ENCODE measurements around the gene NBPF15. TPM values are rescaled to one million over a fixed set of nuclear protein-coding genes. Genes with fewer than 3 reads are reported as not detected.
"Not testable (repeated sequence)": the region's sequence is repeated elsewhere in the genome, so short reads cannot be mapped to it uniquely, and the experiment has no call there.

Gene NBPF15, protein sequence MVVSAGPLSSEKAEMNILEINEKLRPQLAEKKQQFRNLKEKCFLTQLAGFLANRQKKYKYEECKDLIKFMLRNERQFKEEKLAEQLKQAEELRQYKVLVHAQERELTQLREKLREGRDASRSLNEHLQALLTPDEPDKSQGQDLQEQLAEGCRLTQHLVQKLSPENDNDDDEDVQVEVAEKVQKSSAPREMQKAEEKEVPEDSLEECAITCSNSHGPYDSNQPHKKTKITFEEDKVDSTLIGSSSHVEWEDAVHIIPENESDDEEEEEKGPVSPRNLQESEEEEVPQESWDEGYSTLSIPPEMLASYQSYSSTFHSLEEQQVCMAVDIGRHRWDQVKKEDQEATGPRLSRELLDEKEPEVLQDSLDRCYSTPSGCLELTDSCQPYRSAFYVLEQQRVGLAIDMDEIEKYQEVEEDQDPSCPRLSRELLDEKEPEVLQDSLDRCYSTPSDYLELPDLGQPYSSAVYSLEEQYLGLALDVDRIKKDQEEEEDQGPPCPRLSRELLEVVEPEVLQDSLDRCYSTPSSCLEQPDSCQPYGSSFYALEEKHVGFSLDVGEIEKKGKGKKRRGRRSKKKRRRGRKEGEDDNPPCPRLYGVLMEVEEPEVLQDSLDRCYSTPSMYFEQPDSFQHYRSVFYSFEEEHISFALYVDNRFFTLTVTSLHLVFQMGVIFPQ
- 25.9 and 43.1 TPM in 2 replicates for total RNA-seq

DNA sequence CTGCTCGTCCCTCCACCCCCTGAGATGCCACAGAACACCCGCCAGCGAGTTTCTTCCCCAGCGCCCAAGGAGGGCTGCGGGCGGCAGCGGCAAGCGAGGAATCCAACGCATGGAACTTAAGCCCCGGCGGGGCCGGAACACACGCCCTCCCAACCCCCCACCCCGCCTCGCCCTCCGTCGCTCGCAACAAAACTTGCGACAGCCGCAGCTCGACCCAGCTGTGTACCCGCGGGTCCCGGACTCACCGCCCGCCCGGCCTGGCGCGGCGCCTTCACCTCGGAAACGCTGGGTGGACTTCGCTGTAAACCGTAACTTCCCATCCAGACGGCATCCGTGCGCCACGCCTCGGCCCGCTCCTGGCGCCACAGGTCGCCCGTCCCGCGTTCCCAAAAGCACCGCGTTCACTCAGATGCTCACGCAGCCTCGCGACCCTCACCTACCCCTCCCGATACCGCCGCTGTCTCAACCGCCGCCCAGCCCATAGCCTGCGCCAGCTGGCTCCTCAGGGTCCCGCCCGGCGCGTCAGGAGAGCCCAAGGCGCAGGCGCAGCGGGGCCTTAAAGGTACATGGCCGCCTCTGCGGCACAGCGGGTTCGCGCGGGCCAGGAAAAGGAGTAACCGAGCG lies at the start of gene NBPF15:
Gene NBPF15, minus strand, starts transcription at position 534 of the 624 bp plus-strand sequence. CDS start 21,666 bp downstream, outside the sequence.
- DNase-seq (ENCODE audit: low read depth in 2 of 2), result peak; percentile 52 to 57

DNA sequence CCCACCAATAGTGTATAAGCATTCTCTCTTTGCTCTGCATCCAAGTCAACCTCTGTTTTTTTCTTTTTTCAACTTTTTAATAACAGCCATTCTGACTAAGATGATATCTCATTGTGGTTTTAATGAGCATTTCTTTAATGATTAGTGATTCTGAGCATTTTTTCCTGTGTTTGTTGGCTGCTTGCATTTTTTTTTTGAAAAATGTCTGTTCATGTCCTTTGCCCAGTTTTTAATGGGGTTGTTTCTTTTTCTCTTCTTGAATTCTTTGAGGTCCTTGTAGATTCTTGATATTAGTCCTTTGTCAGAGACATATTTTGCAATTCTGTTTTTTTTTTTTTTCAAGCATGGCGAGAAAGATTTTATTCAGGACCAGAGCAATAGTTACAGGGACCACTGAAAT lies 35.0 kb upstream of the NBPF15 start:
- DNase-seq (ENCODE audit: low read depth in 2 of 2), result not testable (repeated sequence)

DNA sequence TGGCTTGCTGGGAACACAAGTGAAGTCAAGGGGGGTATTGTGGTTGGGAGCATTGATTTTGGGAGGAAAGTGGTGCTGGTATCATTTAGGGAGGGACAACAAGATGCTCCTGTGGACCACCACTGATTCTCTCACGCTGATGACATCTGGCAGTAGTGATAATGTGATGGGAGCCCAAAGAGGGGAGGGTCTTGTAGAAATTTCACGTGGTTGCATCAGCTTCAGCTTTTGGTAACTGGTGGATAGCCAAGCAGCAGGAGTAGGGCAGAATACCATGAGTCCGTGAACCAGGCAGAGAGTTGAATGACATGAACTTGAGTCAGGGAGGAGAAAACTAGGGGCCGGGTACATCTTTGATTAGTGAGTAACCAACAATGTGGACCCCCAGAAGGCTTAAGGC lies 32.7 kb upstream of the NBPF15 start:
- DNase-seq (ENCODE audit: low read depth in 2 of 2), result not testable (repeated sequence)

DNA sequence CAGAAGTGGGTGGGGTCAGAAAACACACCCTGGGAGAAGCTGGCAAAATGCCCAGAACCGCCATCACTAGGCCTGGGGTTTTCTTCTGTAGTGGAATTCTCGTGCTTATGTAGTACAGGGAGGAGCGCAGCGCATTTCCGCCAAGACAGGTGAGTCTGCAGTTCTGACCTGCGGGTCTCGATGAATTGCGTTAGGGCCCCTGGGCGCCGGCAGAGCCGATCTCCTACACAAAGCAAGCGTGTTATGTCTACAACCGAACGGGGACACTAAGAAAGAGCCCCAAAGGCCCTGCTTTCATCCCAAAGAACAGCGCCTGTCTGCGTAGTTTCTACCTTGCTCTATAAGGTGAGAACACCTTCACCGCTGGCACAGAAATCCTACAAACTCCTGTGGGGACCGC lies 28.9 kb upstream of the NBPF15 start:
- DNase-seq (ENCODE audit: low read depth in 2 of 2), result not testable (repeated sequence)

DNA sequence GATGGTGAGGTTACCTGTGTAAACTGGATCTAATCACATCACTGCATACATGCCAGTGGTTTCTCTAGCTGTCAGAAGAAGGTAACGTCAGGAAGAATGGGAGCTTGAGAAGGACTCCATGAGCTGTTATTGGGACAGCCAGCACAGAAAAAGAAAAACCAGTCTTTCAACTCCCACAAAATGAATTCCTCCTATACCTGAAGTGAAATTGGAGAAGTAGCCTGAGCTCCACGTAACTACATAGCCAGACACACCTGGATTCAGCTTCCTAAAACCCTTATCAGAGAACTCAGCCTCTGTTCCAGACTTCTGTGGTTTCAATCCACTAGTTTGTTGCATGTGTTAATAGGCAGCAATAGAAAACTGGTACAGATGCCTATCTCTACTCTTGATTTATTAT lies 25.5 kb upstream of the NBPF15 start:
- DNase-seq (ENCODE audit: low read depth in 2 of 2), result not testable (repeated sequence)

DNA sequence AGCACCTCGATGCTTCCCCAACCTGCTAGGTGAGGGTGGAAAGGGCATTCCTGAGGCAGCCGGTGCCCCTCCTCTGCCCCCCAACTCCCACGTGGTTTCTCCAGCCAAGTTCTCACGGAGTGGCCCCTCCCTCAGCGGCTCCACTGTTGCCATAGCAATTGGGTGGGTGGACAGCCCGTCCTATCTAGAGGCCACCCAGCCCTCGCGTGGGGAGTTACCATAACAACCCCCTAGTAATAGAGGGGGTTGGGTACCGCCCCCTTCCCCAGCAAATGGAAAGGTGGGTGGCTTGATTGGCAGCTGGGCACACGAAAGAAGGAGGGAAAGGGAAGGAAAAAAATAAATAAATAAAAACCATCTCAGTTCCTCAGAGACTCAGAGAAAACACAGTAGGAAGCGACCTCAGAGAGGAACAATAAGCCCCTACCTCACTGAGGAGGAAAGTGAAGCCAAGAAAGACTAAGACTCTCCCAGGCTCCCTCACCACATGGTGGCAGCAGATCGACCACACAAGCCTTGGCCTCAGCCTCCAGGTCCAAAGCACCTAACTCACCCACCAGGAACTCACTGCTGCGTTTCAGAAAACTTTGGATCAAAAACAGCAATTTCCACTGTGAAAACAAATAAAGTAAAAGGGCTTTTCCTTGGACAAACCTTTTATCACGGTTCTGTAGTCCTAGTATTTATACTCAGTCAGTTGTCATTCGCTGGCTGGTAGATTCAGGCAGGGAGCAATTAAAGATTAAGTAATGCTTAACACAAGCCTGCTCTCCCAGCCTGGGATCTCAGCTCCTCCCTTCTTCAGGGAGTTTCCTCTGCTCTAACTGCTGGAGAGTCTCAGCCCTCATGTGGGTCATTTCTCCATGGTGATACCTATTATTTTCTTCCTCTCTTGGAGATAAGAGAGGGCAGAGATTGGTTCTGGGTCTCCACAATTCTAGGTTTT lies 23.9 kb upstream of the NBPF15 start:
- DNase-seq (ENCODE audit: low read depth in 2 of 2), result not testable (repeated sequence)

DNA sequence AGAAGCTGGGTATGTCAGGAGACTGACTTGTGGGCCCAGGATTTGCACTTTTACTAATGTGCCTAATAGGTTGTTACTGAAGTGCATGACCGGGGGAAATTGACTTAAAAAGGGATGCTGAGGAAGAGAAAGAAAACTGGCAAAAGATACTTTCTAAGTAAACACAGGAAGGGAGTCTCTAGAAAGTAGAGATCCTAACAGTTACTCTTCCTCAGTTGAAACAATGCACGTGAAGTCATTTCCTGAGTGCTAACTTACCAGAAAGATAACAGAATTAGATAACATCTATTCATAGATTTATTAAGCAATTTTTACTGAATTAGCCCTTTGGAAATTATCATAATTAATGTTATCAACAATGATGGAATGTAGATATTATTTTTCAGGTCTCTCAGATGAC lies 12.4 kb upstream of the NBPF15 start:
- not testable (repeated sequence) for DNase-seq (ENCODE audit: low read depth in 2 of 2)

DNA sequence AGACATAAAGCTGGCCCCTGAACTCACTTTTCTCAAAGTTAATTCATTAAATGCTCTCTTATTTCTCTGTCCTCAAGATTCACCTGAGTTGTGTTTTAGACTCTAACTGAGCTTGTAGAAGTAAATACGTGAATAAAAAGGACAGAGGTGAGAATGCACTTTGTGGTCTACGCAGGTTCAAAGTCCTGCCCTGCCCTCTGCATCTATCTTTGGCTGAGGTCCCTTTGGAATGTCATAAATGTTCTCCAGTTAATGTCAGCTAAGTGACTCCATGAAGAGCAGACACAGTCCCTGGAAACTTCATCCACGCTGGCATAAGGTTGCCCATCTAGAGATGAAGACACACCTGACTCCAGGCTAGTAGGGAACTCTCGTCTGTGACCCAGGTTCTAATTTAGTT lies 10.0 kb upstream of the NBPF15 start:
- DNase-seq (ENCODE audit: low read depth in 2 of 2), result not testable (repeated sequence)

DNA sequence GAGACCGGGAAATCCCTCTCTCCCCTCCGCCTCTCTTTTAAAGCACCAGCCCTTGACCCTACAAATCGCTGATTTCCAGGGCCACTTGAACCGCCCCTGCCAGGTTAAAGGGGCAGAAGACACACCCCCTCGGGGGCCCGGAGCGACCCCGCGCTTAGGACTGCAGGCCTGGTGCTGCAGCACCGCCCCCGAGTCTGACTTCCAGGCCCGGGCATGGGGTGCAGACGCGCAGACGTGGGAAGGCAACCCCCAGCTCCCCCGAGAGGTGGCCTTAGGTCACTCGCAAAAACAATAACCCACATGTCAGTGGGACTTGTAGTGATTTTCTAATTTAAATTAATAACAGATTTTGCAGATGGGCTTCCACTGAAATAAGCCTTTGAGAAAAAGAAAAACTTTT lies 309 bp upstream of the NBPF15 start:
- DNase-seq (ENCODE audit: low read depth in 2 of 2), result not testable (repeated sequence)

DNA sequence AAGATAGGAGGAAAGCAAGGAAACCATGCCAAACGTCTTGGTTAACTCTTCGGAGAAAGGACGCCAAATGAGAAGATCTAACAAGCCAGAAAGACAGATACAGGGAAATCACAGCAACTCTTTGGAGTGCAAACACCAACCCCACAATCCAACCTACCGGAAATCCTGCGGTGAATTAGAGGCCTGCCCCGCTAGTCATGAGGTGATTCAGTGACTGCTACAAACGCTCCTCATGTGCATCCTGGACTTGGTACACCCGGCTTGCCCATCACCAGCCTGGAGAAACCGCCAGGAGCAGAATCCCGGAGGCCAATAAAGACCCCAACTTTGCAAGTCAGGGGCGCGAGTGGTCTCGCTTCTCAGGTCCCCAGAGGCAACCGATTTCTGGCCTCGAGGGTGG lies 783 bp downstream of the NBPF15 start:
- not testable (repeated sequence) for DNase-seq (ENCODE audit: low read depth in 2 of 2)

DNA sequence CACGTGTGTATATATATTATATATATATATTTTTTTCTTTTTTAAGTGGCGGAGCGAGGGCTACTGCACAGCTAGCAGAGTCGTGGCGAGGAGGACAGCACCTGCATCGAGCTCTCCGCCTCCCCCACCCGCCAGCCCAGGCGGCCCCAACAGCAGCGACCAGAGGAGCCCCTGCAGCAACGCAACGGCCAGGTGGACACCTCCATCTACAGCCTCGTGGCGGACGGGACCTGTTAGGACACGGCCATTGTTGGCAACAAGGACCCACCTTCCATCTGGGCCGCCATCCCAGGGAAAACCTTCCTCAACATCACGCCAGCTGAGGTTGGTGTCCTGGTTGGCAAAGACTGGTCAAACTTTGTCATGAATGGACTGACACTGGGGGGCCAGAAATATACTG lies 19.1 kb downstream of the NBPF15 start:
- not testable (repeated sequence) for DNase-seq (ENCODE audit: low read depth in 2 of 2)

DNA sequence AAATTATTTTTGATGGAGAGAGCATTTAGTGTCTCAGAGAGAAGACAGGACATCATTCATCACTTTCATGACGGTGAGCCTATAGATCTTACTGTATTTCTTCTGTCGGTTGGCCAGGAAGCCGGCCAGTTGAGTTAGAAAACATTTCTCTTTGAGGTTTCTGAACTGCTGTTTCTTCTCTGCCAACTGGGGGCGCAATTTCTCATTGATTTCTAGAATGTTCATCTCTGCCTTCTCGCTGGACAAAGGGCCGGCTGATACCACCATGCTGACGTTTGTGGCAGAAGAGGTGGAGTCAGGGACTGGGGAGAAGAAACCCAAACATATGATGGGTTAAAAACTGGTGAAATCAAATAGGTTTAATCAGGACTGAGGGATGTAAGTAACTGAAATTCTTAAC lies 21.7 kb downstream of the NBPF15 start:
- DNase-seq (ENCODE audit: low read depth in 2 of 2), result not testable (repeated sequence)

DNA sequence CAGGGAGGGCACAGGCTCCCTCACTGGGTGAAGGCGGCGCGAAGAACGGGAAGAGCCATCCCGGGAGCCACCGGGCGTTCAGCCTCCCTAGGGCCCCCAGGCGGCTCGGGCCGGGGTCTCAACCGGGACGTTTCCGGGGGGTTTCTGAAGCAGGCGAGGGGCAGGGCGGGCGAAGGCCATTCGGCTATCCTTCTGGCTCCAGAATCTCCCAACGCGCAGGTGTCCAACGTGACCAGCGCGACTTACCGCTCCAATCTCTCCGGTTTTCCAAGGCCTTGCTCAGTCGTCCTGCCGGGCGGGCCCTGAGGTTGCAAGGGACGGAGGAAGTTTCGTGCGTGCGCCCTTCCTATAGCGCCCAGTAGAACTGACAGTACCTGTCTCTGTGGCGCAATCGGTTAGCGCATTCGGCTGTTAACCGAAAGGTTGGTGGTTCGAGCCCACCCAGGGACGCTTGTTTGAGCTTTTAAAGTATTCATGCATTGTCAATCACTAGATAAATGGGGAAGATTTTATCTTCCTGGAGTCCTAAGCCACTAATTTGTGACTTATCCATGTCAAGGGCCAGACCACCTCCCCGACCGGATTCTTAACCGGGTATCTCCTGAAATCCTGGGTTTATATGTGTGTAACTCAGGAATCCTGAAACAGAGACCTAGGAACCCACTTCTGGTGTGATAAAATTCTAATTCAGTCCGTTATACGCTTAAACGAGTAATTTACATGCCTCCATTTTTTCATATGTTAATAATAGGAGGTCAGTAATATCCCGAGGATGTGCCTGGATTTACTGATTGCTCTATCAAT lies 42.4 kb downstream of the NBPF15 start:
- DNase-seq (ENCODE audit: low read depth in 2 of 2), result peak; percentile 64 to 66

DNA sequence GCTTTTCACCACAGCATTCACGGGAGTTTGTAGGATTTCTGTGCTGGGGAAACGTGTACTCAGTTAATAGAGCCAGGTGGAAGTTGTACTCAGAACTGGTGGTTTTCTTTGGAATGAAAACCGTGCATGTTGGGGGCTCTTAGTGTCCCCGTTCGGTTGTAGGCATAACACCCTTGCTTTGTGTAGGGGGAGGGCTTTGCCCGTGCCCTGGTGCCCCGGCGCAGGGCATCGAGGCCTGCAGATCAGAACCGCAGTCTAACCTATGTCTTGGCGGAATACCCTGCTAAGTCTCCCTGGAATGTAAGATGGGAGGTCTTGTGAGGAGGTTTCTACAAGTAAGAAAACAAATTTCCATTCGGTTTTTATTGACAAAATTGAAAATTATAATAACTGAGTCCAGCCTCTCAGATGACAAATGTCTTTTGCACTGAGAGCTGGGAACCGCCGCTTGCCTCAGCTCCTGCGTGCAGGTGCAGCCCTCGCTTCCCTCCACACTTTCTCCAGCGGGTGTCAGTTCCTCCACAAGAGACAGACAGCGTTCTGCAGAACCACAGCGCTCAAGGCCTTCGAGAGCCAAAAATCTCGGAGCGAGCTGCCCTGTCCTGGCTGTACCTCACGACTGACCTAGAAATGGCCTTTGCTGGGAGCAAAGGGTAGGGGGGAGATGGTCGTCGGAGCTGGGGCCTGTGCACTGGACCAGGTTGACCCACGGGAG lies 47.9 kb downstream of the NBPF15 start:
- not testable (repeated sequence) for DNase-seq (ENCODE audit: low read depth in 2 of 2)

DNA sequence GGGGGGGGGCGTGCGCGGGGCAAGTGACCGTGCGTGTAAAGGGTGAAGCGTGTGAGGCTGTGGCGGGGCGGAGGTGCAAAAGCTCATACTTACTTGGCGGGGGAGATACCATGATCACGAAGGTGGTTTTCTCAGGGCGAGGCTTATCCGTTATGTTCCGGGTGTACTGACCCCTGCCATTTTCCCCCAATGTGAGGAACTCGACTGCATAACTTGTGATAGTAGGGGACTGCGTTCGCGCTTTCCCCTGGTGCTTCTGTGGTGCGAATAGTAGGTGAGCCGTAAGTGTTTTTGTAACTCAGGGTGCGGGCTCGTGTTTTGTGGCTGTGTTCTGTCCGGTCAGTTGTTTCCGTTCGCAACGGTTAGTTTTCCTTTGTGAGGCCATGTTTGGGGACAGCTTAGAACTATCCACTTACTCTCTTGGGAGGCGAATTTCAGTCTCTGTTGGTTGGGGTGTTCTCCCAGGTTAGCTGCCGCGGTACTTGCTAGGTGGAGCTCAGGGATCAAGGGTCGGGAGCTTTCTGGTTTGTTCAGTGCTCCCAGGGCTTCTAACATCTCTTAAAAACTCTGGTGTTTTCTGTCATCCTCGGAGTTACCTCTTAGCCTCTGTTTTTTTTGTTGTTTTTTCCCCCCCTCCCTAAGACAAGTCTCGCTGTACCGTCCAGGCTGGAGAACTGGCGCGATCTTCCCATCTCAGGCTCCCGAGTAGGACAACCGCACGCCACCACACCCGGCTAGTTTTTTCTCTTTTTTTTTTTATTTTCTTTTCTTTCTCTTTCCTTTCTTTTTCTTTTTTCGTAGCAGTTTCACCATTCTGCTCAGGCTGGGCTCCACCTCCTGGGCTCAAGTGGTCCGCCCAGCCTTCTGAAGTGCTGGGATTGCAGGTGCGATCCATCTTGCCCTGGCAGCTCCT lies 48.7 kb downstream of the NBPF15 start:
- peak; percentile 93 to 99 for DNase-seq (ENCODE audit: low read depth in 2 of 2)

DNA sequence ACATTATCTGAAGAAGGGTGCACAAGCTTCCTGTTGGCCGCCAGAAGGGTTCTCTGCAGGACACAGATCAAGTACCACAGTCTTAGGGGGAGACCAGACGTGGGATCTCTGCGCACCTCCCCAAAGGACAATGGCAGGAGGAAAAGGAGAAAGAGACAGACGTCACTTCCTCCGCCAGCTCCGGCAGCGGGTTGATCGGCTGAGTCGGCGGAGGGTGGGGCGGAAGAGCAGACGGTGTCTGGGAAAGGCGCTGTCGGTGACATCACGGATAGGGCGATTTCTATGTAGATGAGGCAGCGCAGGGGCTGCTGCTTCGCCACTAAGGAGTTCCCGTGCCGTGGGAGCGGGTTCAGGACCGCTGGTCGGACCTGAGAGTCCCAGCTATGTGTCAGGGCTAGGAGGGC lies 49.4 kb downstream of the NBPF15 start:
- peak; percentile 73 to 88 for DNase-seq (ENCODE audit: low read depth in 2 of 2)

DNA sequence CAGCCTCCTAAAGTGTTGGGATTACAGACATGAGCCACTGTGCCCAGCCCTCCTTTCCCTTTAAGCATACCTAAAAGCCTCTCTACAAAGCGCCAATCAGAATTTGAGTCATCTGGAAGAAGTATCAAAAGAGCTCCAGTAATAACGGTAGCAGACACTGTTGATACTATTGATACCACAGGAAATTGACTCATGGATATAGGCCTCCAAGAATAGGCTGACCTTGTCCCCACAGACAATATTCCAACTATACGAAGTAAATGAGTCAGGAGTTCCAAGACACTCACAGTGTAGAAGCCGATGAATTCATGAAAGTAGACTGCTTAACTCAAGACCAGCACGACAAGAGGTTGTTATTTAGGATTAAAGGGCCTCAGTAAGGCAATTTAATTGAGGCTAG lies 58.7 kb downstream of the NBPF15 start:
- DNase-seq (ENCODE audit: low read depth in 2 of 2), result not testable (repeated sequence)

DNA sequence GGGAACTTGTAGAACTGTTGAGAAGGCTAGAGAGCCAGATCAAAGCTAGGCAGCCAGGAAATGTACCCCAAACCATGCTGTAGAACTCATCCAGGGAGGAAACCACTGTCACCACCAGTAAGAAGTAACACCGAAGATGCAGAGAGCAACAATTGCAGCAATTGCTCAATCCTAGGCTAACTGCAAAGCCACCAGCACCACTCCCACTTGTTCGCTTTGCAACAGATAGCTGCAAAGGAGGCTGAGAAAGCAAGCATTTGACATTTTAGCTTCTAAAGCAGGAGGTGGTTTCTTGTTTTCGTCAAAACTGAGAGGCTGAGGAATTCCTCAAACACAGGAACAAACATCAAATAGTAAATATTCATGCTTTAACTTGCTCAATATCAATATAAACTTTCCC lies 89.8 kb downstream of the NBPF15 start:
- DNase-seq (ENCODE audit: low read depth in 2 of 2), result not testable (repeated sequence)

Data from lung microvascular endothelial cell (primary cell).